Fibroblast of pulmonary artery (primary cell): ENCODE measurements around the gene OXCT1.
"Not testable (repeated sequence)": the region's sequence is repeated elsewhere in the genome, so short reads cannot be mapped to it uniquely, and the experiment has no call there.

Experiments
- DNase-seq: peaks from one replicate; pipeline ENCODE4 v3.0.0-alpha.2; 2010; ENCODE audit warnings: low read depth
- H3K4me3 ChIP-seq: replicated peaks from 2 replicates; pipeline ENCODE4 v1.5.1; 2011; ENCODE audit warnings: low read depth, mild to moderate bottlenecking, control low read depth, low read length, moderate library complexity
- CTCF ChIP-seq: IDR thresholded peaks from 2 replicates; pipeline ENCODE4 v1.5.1; 2011; ENCODE audit warnings: mild to moderate bottlenecking, control low read depth, low read length, inconsistent platforms; ENCODE audit errors: missing control alignments

The OXCT1 gene

GRCh38 chr5:41857989-41858388 is 12.2 kb downstream of the OXCT1 start:
- TF ChIP-seq CTCF, result no peak
- no peak for DNase-seq
- H3K4me3 ChIP-seq, result no peak overlapping the region

- no peak overlapping the region for H3K4me3 ChIP-seq
- DNase-seq, result peak; percentile 87
- peak; percentile 72 for TF ChIP-seq CTCF
These were observed 13.4 kb downstream of the OXCT1 start for GRCh38 chr5:41856644-41857491.

- no peak for TF ChIP-seq CTCF
- no peak for DNase-seq
- H3K4me3 ChIP-seq, result no peak overlapping the region
These were observed 17.9 kb downstream of the OXCT1 start for GRCh38 chr5:41852293-41852692.

- DNase-seq, result no peak
- no peak for TF ChIP-seq CTCF
- H3K4me3 ChIP-seq, result no peak overlapping the region
These were observed 19.1 kb downstream of the OXCT1 start for GRCh38 chr5:41851116-41851515.

GRCh38 chr5:41848983-41849382 is 21.2 kb downstream of the OXCT1 start:
- TF ChIP-seq CTCF, result no peak

GRCh38 chr5:41845751-41846150 is 24.5 kb downstream of the OXCT1 start:
- H3K4me3 ChIP-seq, DNase-seq: not testable (repeated sequence)

More at GRCh38 chr5:41848983-41849382, 21.2 kb downstream of the OXCT1 start:
- H3K4me3 ChIP-seq, result no peak overlapping the region
- DNase-seq, result no peak

GRCh38 chr5:41844502-41844901 is 25.7 kb downstream of the OXCT1 start:
- DNase-seq, result no peak
- no peak overlapping the region for H3K4me3 ChIP-seq
- no peak for TF ChIP-seq CTCF
